ENCODE measurements around the gene TMEM52. TPM values are rescaled to one million over a fixed set of nuclear protein-coding genes. Genes with fewer than 3 reads are reported as not detected.

The TMEM52 gene
- total and polyA plus RNA-seq, 2 of the 13 experiments (the other 11 are each of a cell fraction or from before 2014, with no cell fraction given): 13.2 to 18.7 TPM

DNA sequence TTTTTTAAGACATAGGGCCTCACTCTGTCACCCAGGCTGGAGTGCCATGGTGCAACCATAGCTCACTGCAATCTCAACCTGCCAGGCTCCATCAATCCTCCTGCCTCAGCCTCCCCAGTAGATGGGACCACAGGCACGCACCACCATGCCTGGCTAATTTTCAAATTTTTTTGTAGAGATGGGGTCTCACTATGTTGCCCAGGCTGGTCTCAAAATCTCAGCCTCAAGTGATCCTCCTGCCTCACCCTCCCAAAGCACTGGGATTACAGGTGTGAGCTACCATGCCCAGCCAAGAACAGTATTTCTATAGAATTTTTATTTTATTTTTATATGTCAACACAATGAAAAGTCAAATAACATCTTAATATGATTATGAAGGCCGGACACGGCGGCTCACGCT lies 39.1 kb downstream of the TMEM52 start (continued):
- TF ChIP-seq, protein P1, sequence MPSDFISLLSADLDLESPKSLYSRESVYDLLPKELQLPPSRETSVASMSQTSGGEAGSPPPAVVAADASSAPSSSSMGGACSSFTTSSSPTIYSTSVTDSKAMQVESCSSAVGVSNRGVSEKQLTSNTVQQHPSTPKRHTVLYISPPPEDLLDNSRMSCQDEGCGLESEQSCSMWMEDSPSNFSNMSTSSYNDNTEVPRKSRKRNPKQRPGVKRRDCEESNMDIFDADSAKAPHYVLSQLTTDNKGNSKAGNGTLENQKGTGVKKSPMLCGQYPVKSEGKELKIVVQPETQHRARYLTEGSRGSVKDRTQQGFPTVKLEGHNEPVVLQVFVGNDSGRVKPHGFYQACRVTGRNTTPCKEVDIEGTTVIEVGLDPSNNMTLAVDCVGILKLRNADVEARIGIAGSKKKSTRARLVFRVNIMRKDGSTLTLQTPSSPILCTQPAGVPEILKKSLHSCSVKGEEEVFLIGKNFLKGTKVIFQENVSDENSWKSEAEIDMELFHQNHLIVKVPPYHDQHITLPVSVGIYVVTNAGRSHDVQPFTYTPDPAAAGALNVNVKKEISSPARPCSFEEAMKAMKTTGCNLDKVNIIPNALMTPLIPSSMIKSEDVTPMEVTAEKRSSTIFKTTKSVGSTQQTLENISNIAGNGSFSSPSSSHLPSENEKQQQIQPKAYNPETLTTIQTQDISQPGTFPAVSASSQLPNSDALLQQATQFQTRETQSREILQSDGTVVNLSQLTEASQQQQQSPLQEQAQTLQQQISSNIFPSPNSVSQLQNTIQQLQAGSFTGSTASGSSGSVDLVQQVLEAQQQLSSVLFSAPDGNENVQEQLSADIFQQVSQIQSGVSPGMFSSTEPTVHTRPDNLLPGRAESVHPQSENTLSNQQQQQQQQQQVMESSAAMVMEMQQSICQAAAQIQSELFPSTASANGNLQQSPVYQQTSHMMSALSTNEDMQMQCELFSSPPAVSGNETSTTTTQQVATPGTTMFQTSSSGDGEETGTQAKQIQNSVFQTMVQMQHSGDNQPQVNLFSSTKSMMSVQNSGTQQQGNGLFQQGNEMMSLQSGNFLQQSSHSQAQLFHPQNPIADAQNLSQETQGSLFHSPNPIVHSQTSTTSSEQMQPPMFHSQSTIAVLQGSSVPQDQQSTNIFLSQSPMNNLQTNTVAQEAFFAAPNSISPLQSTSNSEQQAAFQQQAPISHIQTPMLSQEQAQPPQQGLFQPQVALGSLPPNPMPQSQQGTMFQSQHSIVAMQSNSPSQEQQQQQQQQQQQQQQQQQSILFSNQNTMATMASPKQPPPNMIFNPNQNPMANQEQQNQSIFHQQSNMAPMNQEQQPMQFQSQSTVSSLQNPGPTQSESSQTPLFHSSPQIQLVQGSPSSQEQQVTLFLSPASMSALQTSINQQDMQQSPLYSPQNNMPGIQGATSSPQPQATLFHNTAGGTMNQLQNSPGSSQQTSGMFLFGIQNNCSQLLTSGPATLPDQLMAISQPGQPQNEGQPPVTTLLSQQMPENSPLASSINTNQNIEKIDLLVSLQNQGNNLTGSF (CRISPR knock-in tag; IDR thresholded peaks at IDR 0.05): no peak
- TF ChIP-seq HNRNPLL (IDR thresholded peaks at IDR 0.05; ENCODE audit: low read depth, low read length, poor library complexity, severe bottlenecking) (no peak), MED1 (CRISPR knock-in tag; IDR thresholded peaks at IDR 0.05) (no peak), ZNF30 (CRISPR knock-in tag; IDR thresholded peaks at IDR 0.05) (no peak), ZNF674 (CRISPR knock-in tag; IDR thresholded peaks at IDR 0.05; ENCODE audit: low read depth) (no peak)
- TF ChIP-seq, protein P2, sequence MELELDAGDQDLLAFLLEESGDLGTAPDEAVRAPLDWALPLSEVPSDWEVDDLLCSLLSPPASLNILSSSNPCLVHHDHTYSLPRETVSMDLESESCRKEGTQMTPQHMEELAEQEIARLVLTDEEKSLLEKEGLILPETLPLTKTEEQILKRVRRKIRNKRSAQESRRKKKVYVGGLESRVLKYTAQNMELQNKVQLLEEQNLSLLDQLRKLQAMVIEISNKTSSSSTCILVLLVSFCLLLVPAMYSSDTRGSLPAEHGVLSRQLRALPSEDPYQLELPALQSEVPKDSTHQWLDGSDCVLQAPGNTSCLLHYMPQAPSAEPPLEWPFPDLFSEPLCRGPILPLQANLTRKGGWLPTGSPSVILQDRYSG (CRISPR knock-in tag; IDR thresholded peaks at IDR 0.05): no peak
- TF ChIP-seq, protein P3, sequence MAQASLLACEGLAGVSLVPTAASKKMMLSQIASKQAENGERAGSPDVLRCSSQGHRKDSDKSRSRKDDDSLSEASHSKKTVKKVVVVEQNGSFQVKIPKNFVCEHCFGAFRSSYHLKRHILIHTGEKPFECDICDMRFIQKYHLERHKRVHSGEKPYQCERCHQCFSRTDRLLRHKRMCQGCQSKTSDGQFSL (CRISPR knock-in tag; IDR thresholded peaks at IDR 0.05): no peak
- TF ChIP-seq, protein P4, sequence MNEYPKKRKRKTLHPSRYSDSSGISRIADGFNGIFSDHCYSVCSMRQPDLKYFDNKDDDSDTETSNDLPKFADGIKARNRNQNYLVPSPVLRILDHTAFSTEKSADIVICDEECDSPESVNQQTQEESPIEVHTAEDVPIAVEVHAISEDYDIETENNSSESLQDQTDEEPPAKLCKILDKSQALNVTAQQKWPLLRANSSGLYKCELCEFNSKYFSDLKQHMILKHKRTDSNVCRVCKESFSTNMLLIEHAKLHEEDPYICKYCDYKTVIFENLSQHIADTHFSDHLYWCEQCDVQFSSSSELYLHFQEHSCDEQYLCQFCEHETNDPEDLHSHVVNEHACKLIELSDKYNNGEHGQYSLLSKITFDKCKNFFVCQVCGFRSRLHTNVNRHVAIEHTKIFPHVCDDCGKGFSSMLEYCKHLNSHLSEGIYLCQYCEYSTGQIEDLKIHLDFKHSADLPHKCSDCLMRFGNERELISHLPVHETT (CRISPR knock-in tag; conservative IDR thresholded peaks at IDR 0.05): no peak
